Natural killer cell (primary cell): Measurements from ENCODE around the gene COQ8A. TPM values are rescaled to one million over a fixed set of nuclear protein-coding genes. Genes with fewer than 3 reads are reported as not detected.

Experiments used
- ATAC-seq, 3 donors: fragments of 150-1000 bp in 2 of 3; fragments of 200-7000 bp in 1 of 3; cut with Tn5 transposase; 1 replicate in 1 of 3; 2 replicates in 2 of 3; pipeline ENCODE4 v1.10.0; 2021; ENCODE audit warnings: mild to moderate bottlenecking in 2 of 3, moderate library complexity in 2 of 3
- DNase-seq, 2 donors: peaks; one replicate each; pipeline versions ENCODE4 v3.0.0 to v3.0.0-alpha.2; 2013 to 2021; ENCODE audit warnings: mixed read lengths in 1 of 2
- H3K27ac ChIP-seq: one replicate; pipeline ENCODE4 v1.5.1; 2013; ENCODE audit warnings: mild to moderate bottlenecking, low read length
- H3K27me3 ChIP-seq: one replicate; pipeline ENCODE4 v1.6.1; 2013; ENCODE audit warnings: low read length; ENCODE audit not compliant: control insufficient read depth, insufficient read depth
- H3K36me3 ChIP-seq: one replicate; pipeline ENCODE4 v1.6.1; 2013; ENCODE audit warnings: low read length; ENCODE audit not compliant: control insufficient read depth, insufficient read depth
- H3K4me1 ChIP-seq: one replicate; pipeline ENCODE4 v1.6.1; 2013; ENCODE audit warnings: low read length; ENCODE audit not compliant: control insufficient read depth, insufficient read depth
- H3K4me3 ChIP-seq: one replicate; pipeline ENCODE4 v1.5.1; 2013; ENCODE audit warnings: low read length
- H3K9me3 ChIP-seq: one replicate; pipeline ENCODE4 v1.6.1; 2013; ENCODE audit warnings: low read length; ENCODE audit not compliant: control insufficient read depth, insufficient read depth
- H3K27ac Mint-ChIP-seq, 2 donors: one replicate each; pipeline ENCODE4 v1.8.0; 2022; ENCODE audit warnings: mild to moderate bottlenecking in 2 of 2, mixed read lengths in 2 of 2, moderate library complexity in 1 of 2
- H3K27me3 Mint-ChIP-seq, 2 donors: one replicate each; pipeline ENCODE4 v1.8.0; 2022; ENCODE audit warnings: low read depth in 2 of 2, mixed read lengths in 2 of 2
- H3K36me3 Mint-ChIP-seq: one replicate; pipeline ENCODE4 v1.8.0; 2022; ENCODE audit warnings: mixed read lengths
- H3K4me1 Mint-ChIP-seq, 2 donors: one replicate each; pipeline ENCODE4 v1.8.0; 2022; ENCODE audit warnings: mixed read lengths in 2 of 2
- H3K4me3 Mint-ChIP-seq: one replicate; pipeline ENCODE4 v1.8.0; 2022; ENCODE audit warnings: mild to moderate bottlenecking, moderate library complexity, mixed read lengths
- H3K9me3 Mint-ChIP-seq, 2 donors: one replicate each; pipeline ENCODE4 v1.8.0; 2022; ENCODE audit warnings: mixed read lengths in 2 of 2
- CTCF ChIP-seq: fragments of 200-600 bp; IDR thresholded peaks from one replicate; pipeline ENCODE4 v1.8.0; 2022; ENCODE audit warnings: antibody characterized with exemption
- WGBS: methylation state at CpG from one replicate; pipeline ENCODE4 v1.1.7; 2013; ENCODE audit warnings: missing lambda C conversion rate; ENCODE audit not compliant: insufficient coverage; 5-methylcytosine and 5-hydroxymethylcytosine counted together
- intact Hi-C: fragments of 100-400 bp; cut with micrococcal nuclease; formaldehyde crosslinking; loops from one replicate; pipeline ENCODE4 v1.14.2; 2022
- total RNA-seq, 4 donors: library from RNA; stranded (reverse); fragments of 120-200 nt in 1 of 4; gene quantifications; one replicate each; pipeline versions ENCODE4 v1.2.3 to v1.2.4, GENCODE V29; 2013 to 2022

COQ8A gene
- total RNA-seq, 3 donors from 2014 or later (not counting 1 experiment from before 2014, with no cell fraction given) = 42.9 to 59.7 (median 56.2) TPM

GRCh38 chr1:226985839-226986463 lies 45.9 kb downstream of the COQ8A start:
- H3K36me3 Mint-ChIP-seq = no peaks in the 10 kb centered on the region
- Histone ChIP-seq H3K4me1 (peaks cover 15% of the 10 kb centered on the region), H3K27me3 (no peaks in the 10 kb centered on the region), H3K4me3 (no peak overlapping the region), H3K27ac (no peak overlapping the region), H3K9me3 (no peaks in the 10 kb centered on the region), H3K36me3 (peaks cover 32% of the 10 kb centered on the region)
- ATAC-seq (no peak), DNase-seq (no peak)
- H3K27ac Mint-ChIP-seq = peak overlapping the region in 1 of 2 donors; percentile 75
- peaks cover 14 to 16% of the 10 kb centered on the region in 2 donors for H3K4me1 Mint-ChIP-seq
- no peak overlapping the region for H3K4me3 Mint-ChIP-seq
- H3K27me3 Mint-ChIP-seq = no peaks in the 10 kb centered on the region
- intact Hi-C loops = no loop called here
- no peak for TF ChIP-seq CTCF
- H3K9me3 Mint-ChIP-seq = no peaks in the 10 kb centered on the region
- 94% methylated on average over 25 of the region's 25 CpGs for WGBS

GRCh38 chr1:226986496-226987178 lies 46.5 kb downstream of the COQ8A start:
- Histone ChIP-seq H3K27me3 (no peaks in the 10 kb centered on the region), H3K36me3 (peaks cover 32% of the 10 kb centered on the region), H3K9me3 (no peaks in the 10 kb centered on the region), H3K4me3 (no peak overlapping the region), H3K27ac (no peak overlapping the region), H3K4me1 (peaks cover 15% of the 10 kb centered on the region)
- intact Hi-C loops = no loop called here
- Mint-ChIP-seq H3K9me3 (no peaks in the 10 kb centered on the region), H3K36me3 (no peaks in the 10 kb centered on the region), H3K27ac (no peak overlapping the region), H3K4me1 (peaks cover 14 to 16% of the 10 kb centered on the region in 2 donors), H3K4me3 (no peak overlapping the region), H3K27me3 (no peaks in the 10 kb centered on the region)
- WGBS = 92% methylated on average over 21 of the region's 21 CpGs
- TF ChIP-seq CTCF = no peak
- DNase-seq = no peak
- no peak for ATAC-seq

GRCh38 chr1:226987179-226987536 lies 47.1 kb downstream of the COQ8A start:
- TF ChIP-seq CTCF = no peak
- Mint-ChIP-seq H3K9me3 (no peaks in the 10 kb centered on the region), H3K27me3 (no peaks in the 10 kb centered on the region), H3K27ac (peak overlapping the region in 1 of 2 donors; percentile 27), H3K4me3 (no peak overlapping the region), H3K36me3 (no peaks in the 10 kb centered on the region), H3K4me1 (peaks cover 14 to 16% of the 10 kb centered on the region in 2 donors)
- intact Hi-C loops = no loop called here
- Histone ChIP-seq H3K36me3 (peaks cover 32% of the 10 kb centered on the region), H3K27ac (no peak overlapping the region), H3K9me3 (no peaks in the 10 kb centered on the region), H3K27me3 (no peaks in the 10 kb centered on the region), H3K4me3 (no peak overlapping the region), H3K4me1 (peaks cover 15% of the 10 kb centered on the region)
- DNase-seq (no peak), ATAC-seq (no peak)
- WGBS = 89% methylated on average over 8 of the region's 8 CpGs
